Calu3 (cell line): ENCODE data around the gene BMP8B. TPM values are rescaled to one million over a fixed set of nuclear protein-coding genes. Genes with fewer than 3 reads are reported as not detected.
"Not testable (repeated sequence)": the region's sequence is repeated elsewhere in the genome, so short reads cannot be mapped to it uniquely, and the experiment has no call there.

Experiments
- BruUV-seq: library from RNA; stranded (reverse); fragments of 400-500 nt; replicated peaks from 2 replicates; lab custom pipeline; 2021; lab: Mats Ljungman, UMichigan
- CTCF ChIA-PET: fragments of 300-600 bp; sonication (Branson Sonifier 250); formaldehyde crosslinking; loops from one replicate; lab custom pipeline; 2022; ENCODE audit warnings: antibody characterized with exemption; lab: Charles Lee
- DNase-seq: peaks from one replicate; pipeline ENCODE4 v3.0.0; 2022
- H3K27ac Mint-ChIP-seq: one replicate; pipeline ENCODE4 v1.8.0; 2022; ENCODE audit warnings: mixed read lengths; ENCODE audit not compliant: unreplicated experiment
- H3K27me3 Mint-ChIP-seq: one replicate; pipeline ENCODE4 v1.8.0; 2022; ENCODE audit warnings: mixed read lengths; ENCODE audit not compliant: unreplicated experiment
- H3K36me3 Mint-ChIP-seq: one replicate; pipeline ENCODE4 v1.8.0; 2022; ENCODE audit warnings: mild to moderate bottlenecking, moderate library complexity, mixed read lengths; ENCODE audit not compliant: insufficient read depth, unreplicated experiment
- H3K4me1 Mint-ChIP-seq: one replicate; pipeline ENCODE4 v1.8.0; 2022; ENCODE audit warnings: mild to moderate bottlenecking, low read depth, mixed read lengths; ENCODE audit not compliant: unreplicated experiment
- H3K4me3 Mint-ChIP-seq: one replicate; pipeline ENCODE4 v1.8.0; 2022; ENCODE audit warnings: mild to moderate bottlenecking, low read depth, moderate library complexity, mixed read lengths; ENCODE audit not compliant: unreplicated experiment
- H3K9me3 Mint-ChIP-seq: one replicate; pipeline ENCODE4 v1.8.0; 2022; ENCODE audit warnings: low read depth, mixed read lengths; ENCODE audit not compliant: unreplicated experiment
- CTCF ChIP-seq: fragments of 200-600 bp; IDR thresholded peaks from one replicate; pipeline ENCODE4 v1.8.0; 2022; ENCODE audit warnings: antibody characterized with exemption; ENCODE audit not compliant: unreplicated experiment
- intact Hi-C: fragments of 100-400 bp; cut with micrococcal nuclease; formaldehyde crosslinking; loops from one replicate; pipeline ENCODE4 v1.10.0; 2022; ENCODE audit not compliant: unreplicated experiment
- total RNA-seq: library from RNA; stranded (reverse); gene quantifications from 2 replicates; pipeline ENCODE4 v1.2.3, GENCODE V29; 2022

The BMP8B gene
- total RNA-seq, 1 experiment from 2014 or later, result 6.8 TPM

- H3K27me3 Mint-ChIP-seq, intact Hi-C loops, BruUV-seq, H3K4me3 Mint-ChIP-seq, CTCF ChIA-PET, H3K4me1 Mint-ChIP-seq, H3K36me3 Mint-ChIP-seq, H3K9me3 Mint-ChIP-seq, DNase-seq, H3K27ac Mint-ChIP-seq: not testable (repeated sequence)
Measured at GRCh38 chr1:39769502-39769901, 19.2 kb downstream of the BMP8B start.

GRCh38 chr1:39766466-39766865, 22.2 kb downstream of the BMP8B start:
- intact Hi-C loops, H3K27me3 Mint-ChIP-seq, H3K9me3 Mint-ChIP-seq, H3K36me3 Mint-ChIP-seq, H3K27ac Mint-ChIP-seq, H3K4me3 Mint-ChIP-seq, CTCF ChIA-PET, DNase-seq, H3K4me1 Mint-ChIP-seq, BruUV-seq: not testable (repeated sequence)

GRCh38 chr1:39764512-39764911, 24.2 kb downstream of the BMP8B start:
- DNase-seq, intact Hi-C loops, H3K36me3 Mint-ChIP-seq, CTCF ChIA-PET, BruUV-seq, H3K4me1 Mint-ChIP-seq, H3K4me3 Mint-ChIP-seq, H3K27ac Mint-ChIP-seq, H3K27me3 Mint-ChIP-seq, H3K9me3 Mint-ChIP-seq: not testable (repeated sequence)

- BruUV-seq, H3K9me3 Mint-ChIP-seq, H3K27me3 Mint-ChIP-seq, H3K4me3 Mint-ChIP-seq, intact Hi-C loops, CTCF ChIA-PET, H3K27ac Mint-ChIP-seq, H3K36me3 Mint-ChIP-seq, DNase-seq, H3K4me1 Mint-ChIP-seq: not testable (repeated sequence)
Measured at GRCh38 chr1:39763619-39764374, 24.9 kb downstream of the BMP8B start.

GRCh38 chr1:39762550-39763540, 25.8 kb downstream of the BMP8B start:
- intact Hi-C loops, result no loop called here
- no peaks in the 10 kb centered on the region for H3K27me3 Mint-ChIP-seq

More at GRCh38 chr1:39762550-39763540, 25.8 kb downstream of the BMP8B start:
- Mint-ChIP-seq H3K36me3 (no peaks in the 10 kb centered on the region), H3K4me1 (no peaks in the 10 kb centered on the region), H3K27ac (no peak overlapping the region), H3K4me3 (no peak overlapping the region), H3K9me3 (no peaks in the 10 kb centered on the region)
- CTCF ChIA-PET, result no interaction called here
- no peak for TF ChIP-seq CTCF
- DNase-seq, result no peak
- no TSS peak for BruUV-seq
